IPS-18a (cell line): Measurements from ENCODE around the gene CD207.

Experiments used
- H3K27ac ChIP-seq: one replicate; pipeline ENCODE4 v1.5.1; 2013; ENCODE audit warnings: low read length
- H3K27me3 ChIP-seq: one replicate; pipeline ENCODE4 v1.6.1; 2013; ENCODE audit warnings: mild to moderate bottlenecking, low read length; ENCODE audit not compliant: control insufficient read depth, insufficient read depth
- H3K36me3 ChIP-seq: one replicate; pipeline ENCODE4 v1.6.1; 2013; ENCODE audit warnings: low read depth, low read length; ENCODE audit not compliant: control insufficient read depth
- H3K4me1 ChIP-seq: one replicate; pipeline ENCODE4 v1.6.1; 2013; ENCODE audit warnings: low read depth, low read length; ENCODE audit not compliant: control insufficient read depth
- H3K4me3 ChIP-seq: one replicate; pipeline ENCODE4 v1.5.1; 2013; ENCODE audit warnings: low read length
- H3K9ac ChIP-seq: one replicate; pipeline ENCODE4 v1.6.1; 2013; ENCODE audit warnings: mild to moderate bottlenecking, low read length, moderate library complexity
- H3K9me3 ChIP-seq: one replicate; pipeline ENCODE4 v1.6.1; 2013; ENCODE audit warnings: low read depth, low read length; ENCODE audit not compliant: control insufficient read depth

Gene CD207

GRCh38 chr2:70789304-70790135 lies 46.1 kb downstream of the CD207 start:
- Histone ChIP-seq H3K9me3 (no peaks in the 10 kb centered on the region), H3K4me1 (no peaks in the 10 kb centered on the region), H3K4me3 (peak overlapping the region; percentile 28), H3K36me3 (no peaks in the 10 kb centered on the region), H3K27me3 (peaks cover 74% of the 10 kb centered on the region), H3K27ac (no peak overlapping the region), H3K9ac (no peak overlapping the region)

GRCh38 chr2:70785137-70785911 lies 50.3 kb downstream of the CD207 start:
- H3K4me3 ChIP-seq, result no peak overlapping the region
- H3K27me3 ChIP-seq, result peaks cover 39% of the 10 kb centered on the region
- H3K4me1 ChIP-seq, result no peaks in the 10 kb centered on the region

GRCh38 chr2:70784320-70784719 lies 51.3 kb downstream of the CD207 start:
- H3K9ac ChIP-seq, result no peak overlapping the region
- no peaks in the 10 kb centered on the region for H3K4me1 ChIP-seq
- H3K36me3 ChIP-seq, result no peaks in the 10 kb centered on the region
- H3K9me3 ChIP-seq, result no peaks in the 10 kb centered on the region
- no peak overlapping the region for H3K4me3 ChIP-seq
- H3K27ac ChIP-seq, result no peak overlapping the region
- peaks cover 29% of the 10 kb centered on the region for H3K27me3 ChIP-seq

More at GRCh38 chr2:70785137-70785911, 50.3 kb downstream of the CD207 start:
- Histone ChIP-seq H3K36me3 (no peaks in the 10 kb centered on the region), H3K9ac (no peak overlapping the region), H3K9me3 (no peaks in the 10 kb centered on the region), H3K27ac (no peak overlapping the region)
